GM19455 (cell line): ENCODE results near the gene NR5A1.

Source experiments
- ATAC-seq: cut with Tn5 transposase; IDR thresholded peaks from one replicate; pipeline ENCODE4 v1.9.1; 2021; ENCODE audit not compliant: unreplicated experiment

NR5A1 gene

DNA sequence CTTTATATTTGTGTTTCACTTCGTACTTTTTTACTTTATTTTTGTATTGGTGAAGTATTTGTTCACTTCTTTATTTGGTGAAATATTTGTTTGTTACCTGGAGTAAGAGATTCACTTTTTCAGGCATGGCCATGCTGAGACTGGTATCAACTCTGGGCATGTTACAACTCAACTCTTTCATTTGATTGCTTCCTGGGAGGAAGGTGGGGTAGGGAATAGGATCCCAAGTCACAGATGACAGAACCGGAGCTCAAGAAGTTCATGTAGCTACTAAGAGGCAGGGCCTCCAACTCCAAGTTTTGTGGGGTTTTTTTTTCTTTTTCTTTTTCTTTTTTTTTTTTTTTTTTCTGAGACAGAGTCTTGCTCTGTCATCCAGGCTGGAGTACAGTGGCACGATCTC lies 63.0 kb downstream of the NR5A1 start:
- ATAC-seq, result no peak

DNA sequence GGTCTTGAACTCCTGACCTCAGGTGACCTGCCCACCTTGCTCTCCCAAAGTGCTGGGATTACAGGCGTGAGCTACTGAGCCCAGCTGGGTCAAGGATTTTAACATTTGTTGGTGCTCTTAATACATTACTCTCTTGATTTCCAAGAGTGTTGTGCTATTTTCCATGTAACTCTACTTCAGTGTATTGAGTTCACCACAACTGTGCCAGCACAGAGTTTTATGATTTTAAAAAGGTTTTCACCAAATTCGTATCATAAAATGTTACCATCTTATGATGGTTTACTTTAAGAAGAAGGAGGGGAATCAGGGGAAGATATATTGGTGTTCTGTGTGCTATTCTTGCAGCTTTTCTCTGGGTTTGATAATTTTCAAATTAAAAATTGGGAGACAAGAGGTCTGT lies 63.6 kb downstream of the NR5A1 start:
- ATAC-seq, result no peak

DNA sequence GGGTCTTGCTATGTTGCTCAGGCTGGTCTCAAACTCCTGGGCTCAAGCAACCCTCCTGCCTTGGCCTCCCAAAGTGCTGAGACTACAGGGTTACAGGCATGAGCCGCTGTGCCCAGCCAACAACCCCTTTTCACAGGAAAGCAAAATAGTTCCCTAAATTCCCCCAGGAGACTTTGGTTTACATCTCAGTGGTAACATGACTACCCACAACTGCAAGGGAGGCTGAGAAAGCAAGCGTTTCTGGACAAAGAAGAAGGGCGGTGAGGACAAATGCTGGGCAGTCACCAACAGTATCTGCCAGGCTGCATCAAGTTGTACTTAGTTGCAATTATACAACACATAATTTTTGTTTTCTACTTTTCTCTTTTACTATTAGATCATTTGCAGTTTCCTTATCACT lies 64.4 kb downstream of the NR5A1 start:
- ATAC-seq, result no peak

DNA sequence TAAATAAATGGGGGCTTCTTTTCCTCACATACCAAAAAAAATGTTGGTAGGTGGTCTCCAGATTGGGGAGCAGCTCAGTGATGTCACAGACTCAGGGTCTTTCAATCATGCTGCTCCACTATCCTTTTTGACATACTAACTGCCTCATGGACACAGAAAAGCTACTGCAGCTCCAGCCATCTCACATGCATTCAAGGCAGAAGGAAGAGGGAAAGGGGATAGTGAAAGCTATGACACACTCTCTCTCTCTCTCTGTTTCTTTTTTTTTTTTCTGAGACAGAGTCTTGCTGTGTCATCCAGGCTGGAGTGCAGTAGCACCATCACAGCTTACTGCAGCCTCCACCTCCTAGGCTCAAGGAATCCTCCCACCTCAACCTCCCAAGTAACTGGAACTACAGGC lies 64.8 kb downstream of the NR5A1 start:
- no peak for ATAC-seq

DNA sequence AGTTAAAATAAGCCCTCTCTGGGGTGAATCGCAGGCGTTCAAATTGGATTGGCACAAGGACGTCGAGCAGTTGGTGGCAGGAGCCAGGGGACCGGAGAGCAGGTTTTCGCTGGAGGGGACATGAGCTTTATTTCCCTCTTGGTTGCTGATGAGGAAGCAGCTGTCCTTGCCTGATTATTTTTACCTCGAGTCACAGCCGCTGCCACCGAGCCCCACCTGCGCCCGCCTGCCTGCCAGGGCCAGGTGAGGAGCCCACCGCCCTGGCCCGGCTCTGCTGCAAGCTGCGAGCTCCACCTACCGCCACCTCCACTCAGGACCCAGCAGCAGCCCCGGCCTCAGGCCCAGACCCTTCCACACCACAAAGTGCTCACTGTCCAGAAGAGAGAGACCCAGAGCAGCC lies 65.9 kb downstream of the NR5A1 start:
- ATAC-seq, result no peak

DNA sequence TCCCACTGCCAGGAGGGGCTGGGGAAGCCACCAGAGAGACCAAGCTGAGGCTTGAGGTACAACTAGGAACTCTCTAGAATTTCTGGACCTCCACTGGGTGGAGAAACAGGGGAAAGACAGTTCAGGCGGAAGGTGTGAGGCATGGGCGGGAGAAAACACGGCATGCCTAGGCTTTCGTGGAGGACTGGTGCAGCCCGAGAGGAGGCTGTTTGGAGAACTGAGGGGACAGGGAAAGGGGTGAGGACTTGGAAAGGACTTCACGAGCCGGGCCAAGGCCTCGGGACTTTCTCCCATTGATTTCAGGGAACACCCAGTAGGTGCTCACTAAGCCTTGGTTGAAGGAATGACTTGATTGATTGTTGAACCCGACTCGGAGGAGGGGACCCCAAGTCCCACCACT lies 66.4 kb downstream of the NR5A1 start:
- no peak for ATAC-seq

DNA sequence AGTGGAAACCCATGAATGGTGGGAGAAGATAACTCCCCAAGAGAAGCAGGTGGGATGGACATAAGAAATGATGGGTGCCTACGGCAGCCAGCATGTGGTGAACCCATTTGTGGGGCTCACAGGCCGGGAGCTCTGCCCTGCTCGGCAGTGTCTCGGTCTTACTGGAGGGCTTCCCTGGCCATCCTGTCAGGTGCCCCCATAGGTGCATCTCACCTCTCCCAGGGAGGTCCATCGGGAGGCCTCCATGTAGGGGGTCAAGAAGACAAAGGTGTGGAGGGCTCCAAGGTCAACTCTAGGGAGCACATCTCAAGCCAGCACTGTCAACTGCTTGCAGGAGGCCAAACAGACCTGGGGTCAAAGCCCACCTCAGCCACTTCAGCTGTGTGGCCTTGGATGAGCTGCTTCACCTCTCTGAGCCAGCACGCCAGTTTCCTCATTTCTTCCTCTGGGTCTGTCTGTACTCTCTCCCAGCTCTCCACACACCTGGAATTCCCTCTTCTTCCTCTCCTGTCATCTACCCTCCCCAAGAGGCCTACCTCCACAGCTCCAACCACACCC lies 67.4 kb downstream of the NR5A1 start:
- ATAC-seq, result no peak

DNA sequence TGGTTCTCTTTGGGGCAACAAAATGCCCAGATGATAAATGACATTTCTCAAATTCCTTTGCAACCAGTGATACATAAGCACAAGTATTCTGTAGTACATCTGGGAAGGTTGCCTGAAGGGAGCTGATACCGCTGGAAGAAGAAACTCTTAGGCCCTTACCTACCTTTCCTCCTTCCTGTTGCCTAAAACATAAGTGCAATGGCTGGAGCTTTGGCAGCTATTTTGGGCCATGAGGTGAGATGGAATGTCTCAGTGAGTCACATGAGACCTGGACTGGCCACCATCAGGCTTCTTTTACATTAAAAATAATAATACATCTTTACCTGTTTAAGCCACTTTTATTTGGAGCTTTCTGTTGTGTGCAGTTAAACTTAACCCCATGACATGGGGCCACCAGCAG lies 68.1 kb downstream of the NR5A1 start:
- ATAC-seq, result no peak

DNA sequence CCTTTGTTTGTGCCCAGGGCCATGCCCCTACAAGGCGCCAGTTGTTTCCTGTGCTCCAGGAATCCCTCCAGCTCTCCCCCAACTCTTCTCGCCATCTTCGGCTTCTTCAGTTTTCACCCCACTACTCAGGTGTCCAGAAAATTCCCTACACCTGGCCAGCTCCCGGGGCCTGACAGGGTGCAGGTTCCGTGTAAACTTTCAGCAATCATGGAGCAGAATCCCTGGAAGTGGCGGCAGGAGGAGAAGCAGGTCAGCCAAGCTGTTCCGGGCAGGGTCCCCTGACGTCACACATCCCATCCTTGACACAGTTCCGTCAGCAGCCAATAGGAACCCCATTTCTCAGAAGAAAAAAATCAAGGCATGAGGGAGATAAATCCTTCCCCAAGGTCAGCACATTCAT lies 69.1 kb downstream of the NR5A1 start:
- ATAC-seq, result no peak

DNA sequence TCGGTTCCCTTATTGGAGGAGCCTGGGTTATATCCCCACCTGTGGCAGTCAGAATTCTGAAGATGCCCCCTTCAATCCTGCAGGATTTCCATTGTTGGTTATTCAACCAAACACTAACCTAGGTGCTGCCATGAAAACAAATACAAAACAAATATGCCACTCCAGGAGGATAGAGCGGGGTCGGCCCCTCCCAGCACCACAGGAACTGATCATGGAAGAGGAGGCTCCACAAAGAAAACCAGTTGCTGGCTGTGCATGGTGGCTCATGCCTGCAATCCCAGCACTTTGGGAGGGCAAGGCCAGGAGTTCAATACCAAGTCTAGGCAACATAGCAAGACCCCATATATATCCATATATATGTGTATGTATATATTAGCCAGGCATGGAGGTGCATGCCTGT lies 70.1 kb downstream of the NR5A1 start:
- no peak for ATAC-seq

DNA sequence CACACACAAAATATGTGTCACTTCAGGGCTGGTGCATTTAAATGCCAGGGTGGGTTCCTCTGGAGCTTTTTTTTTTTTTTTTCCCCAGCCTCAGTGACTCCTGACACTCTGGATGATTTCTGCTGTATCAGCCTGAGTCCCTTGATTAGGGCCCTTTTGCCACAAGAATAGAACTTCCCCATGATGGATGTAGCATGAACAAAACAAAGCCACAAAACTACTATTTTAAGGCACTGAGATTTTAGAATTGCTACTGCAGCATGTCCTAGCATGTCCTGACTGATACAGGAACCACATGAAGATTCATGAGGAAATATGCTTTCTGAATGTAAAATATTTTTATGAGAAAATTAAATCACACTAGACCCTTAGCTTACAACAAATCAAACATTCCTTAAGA lies 70.9 kb downstream of the NR5A1 start:
- ATAC-seq, result no peak
